ENCODE measurements around the gene PIP5K1B.

The PIP5K1B gene

GRCh38 chr9:68672215-68672614 is 32.8 kb upstream of the PIP5K1B start:
- no peak for TF ChIP-seq FOXM1 (IDR thresholded peaks at IDR 0.05; ENCODE audit: borderline replicate concordance, low read depth)

DNA sequence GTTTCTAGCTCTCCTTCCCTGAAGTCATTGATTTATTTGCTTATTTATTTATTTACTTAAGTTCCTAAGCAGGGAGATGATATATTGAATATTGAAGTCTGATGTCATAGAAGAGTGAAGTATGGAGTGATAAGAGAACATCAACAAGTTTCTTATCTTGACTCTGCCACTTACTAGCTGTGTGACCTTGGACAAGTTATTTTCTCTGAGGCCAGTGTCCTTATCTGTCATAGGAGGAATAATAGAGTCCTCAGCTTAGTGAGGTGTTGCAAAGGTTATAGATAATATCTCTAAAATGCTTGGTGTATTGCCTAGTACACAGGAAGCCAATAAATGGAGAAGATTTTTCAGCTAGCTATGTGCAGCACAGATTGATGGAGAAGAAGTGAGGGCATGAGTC is 32.4 kb upstream of the PIP5K1B start:
- TF ChIP-seq, protein P1, sequence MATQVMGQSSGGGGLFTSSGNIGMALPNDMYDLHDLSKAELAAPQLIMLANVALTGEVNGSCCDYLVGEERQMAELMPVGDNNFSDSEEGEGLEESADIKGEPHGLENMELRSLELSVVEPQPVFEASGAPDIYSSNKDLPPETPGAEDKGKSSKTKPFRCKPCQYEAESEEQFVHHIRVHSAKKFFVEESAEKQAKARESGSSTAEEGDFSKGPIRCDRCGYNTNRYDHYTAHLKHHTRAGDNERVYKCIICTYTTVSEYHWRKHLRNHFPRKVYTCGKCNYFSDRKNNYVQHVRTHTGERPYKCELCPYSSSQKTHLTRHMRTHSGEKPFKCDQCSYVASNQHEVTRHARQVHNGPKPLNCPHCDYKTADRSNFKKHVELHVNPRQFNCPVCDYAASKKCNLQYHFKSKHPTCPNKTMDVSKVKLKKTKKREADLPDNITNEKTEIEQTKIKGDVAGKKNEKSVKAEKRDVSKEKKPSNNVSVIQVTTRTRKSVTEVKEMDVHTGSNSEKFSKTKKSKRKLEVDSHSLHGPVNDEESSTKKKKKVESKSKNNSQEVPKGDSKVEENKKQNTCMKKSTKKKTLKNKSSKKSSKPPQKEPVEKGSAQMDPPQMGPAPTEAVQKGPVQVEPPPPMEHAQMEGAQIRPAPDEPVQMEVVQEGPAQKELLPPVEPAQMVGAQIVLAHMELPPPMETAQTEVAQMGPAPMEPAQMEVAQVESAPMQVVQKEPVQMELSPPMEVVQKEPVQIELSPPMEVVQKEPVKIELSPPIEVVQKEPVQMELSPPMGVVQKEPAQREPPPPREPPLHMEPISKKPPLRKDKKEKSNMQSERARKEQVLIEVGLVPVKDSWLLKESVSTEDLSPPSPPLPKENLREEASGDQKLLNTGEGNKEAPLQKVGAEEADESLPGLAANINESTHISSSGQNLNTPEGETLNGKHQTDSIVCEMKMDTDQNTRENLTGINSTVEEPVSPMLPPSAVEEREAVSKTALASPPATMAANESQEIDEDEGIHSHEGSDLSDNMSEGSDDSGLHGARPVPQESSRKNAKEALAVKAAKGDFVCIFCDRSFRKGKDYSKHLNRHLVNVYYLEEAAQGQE (IDR thresholded peaks at IDR 0.05; ENCODE audit: low read depth) = no peak
- no peak for TF ChIP-seq TCF12 (IDR thresholded peaks at IDR 0.05; ENCODE audit: low read depth)
- TF ChIP-seq TEAD4 (IDR thresholded peaks at IDR 0.05) = no peak
- TF ChIP-seq, protein P2, sequence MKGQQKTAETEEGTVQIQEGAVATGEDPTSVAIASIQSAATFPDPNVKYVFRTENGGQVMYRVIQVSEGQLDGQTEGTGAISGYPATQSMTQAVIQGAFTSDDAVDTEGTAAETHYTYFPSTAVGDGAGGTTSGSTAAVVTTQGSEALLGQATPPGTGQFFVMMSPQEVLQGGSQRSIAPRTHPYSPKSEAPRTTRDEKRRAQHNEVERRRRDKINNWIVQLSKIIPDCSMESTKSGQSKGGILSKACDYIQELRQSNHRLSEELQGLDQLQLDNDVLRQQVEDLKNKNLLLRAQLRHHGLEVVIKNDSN (IDR thresholded peaks at IDR 0.05) = no peak
- TF ChIP-seq CEBPB (IDR thresholded peaks at IDR 0.05) = no peak
- TF ChIP-seq, protein P3, sequence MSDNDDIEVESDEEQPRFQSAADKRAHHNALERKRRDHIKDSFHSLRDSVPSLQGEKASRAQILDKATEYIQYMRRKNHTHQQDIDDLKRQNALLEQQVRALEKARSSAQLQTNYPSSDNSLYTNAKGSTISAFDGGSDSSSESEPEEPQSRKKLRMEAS (IDR thresholded peaks at IDR 0.05) = no peak
- TF ChIP-seq TAF1 (IDR thresholded peaks at IDR 0.05; ENCODE audit: low read depth) = no peak
- no peak for TF ChIP-seq YY1 (IDR thresholded peaks at IDR 0.05; ENCODE audit: low read depth)
- no peak for TF ChIP-seq ZBTB7A (IDR thresholded peaks at IDR 0.05; ENCODE audit: low read depth)
- TF ChIP-seq EGR1 (IDR thresholded peaks at IDR 0.05) = no peak
- TF ChIP-seq CREB1 (IDR thresholded peaks at IDR 0.05; ENCODE audit: low read depth) = no peak
- TF ChIP-seq RAD21 (IDR thresholded peaks at IDR 0.05; ENCODE audit: low read depth) = no peak
- TF ChIP-seq FOXM1 (IDR thresholded peaks at IDR 0.05; ENCODE audit: borderline replicate concordance, low read depth) = no peak

GRCh38 chr9:68678430-68678829 is 26.6 kb upstream of the PIP5K1B start:
- no peak for TF ChIP-seq TEAD4 (IDR thresholded peaks at IDR 0.05)

DNA sequence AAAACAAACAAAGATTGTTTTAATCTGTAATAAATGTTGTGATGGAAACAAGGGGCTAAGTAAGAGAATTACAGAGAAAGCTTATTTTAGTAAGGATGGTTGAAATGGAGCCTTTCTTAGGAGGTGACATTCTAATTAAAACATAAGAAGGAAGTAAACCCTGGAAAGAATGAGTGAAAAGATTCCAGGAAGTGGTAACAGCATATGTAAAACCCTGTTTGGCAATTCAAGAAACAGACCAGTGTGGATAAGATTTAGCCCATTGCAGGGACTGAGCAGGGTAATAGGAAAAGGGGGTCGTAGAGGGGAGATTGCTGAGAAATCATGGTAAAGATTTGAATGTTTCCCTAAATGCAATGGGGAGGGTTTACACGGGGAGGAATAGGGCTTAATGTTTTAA is 21.6 kb upstream of the PIP5K1B start:
- TF ChIP-seq TAF1 (IDR thresholded peaks at IDR 0.05; ENCODE audit: low read depth) (no peak), RAD21 (IDR thresholded peaks at IDR 0.05; ENCODE audit: low read depth) (no peak), NFIC (IDR thresholded peaks at IDR 0.05) (no peak), TCF12 (IDR thresholded peaks at IDR 0.05; ENCODE audit: low read depth) (no peak), YY1 (IDR thresholded peaks at IDR 0.05; ENCODE audit: low read depth) (no peak), CEBPB (IDR thresholded peaks at IDR 0.05) (no peak), TEAD4 (IDR thresholded peaks at IDR 0.05) (no peak), FOXM1 (IDR thresholded peaks at IDR 0.05; ENCODE audit: borderline replicate concordance, low read depth) (no peak), EP300 (IDR thresholded peaks at IDR 0.05; ENCODE audit: borderline replicate concordance) (no peak), ZBTB7A (IDR thresholded peaks at IDR 0.05; ENCODE audit: low read depth) (no peak)
- TF ChIP-seq, protein P1 (IDR thresholded peaks at IDR 0.05; ENCODE audit: low read depth) = no peak
- TF ChIP-seq, protein P2 (IDR thresholded peaks at IDR 0.05) = no peak

DNA sequence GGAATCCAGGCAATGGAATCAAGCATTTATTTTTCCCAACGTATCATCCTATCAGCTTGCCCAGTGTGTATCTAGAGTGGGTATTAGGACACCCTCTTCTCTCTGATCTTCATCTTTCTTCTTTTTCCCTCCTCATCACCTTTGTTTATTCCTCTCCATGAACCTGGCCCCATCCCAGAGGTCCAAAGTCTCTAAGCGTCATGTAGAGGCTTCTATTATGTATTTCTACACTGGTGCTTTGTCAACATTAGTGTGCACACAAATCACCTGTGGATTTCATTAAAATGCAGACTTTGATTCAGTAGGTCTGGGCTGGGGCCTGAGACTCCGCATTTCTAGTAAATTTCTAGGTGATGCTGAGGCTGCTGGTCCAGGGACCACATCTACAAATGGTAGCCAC is 19.8 kb upstream of the PIP5K1B start:
- TF ChIP-seq, protein P1 (IDR thresholded peaks at IDR 0.05; ENCODE audit: low read depth) = no peak
- no peak for TF ChIP-seq EGR1 (IDR thresholded peaks at IDR 0.05)
- TF ChIP-seq TCF12 (IDR thresholded peaks at IDR 0.05; ENCODE audit: low read depth) = no peak
- TF ChIP-seq RAD21 (IDR thresholded peaks at IDR 0.05; ENCODE audit: low read depth) = no peak
- TF ChIP-seq, protein P3 (IDR thresholded peaks at IDR 0.05) = no peak
- TF ChIP-seq ZBTB7A (IDR thresholded peaks at IDR 0.05; ENCODE audit: low read depth) = no peak
- no peak for TF ChIP-seq FOXM1 (IDR thresholded peaks at IDR 0.05; ENCODE audit: borderline replicate concordance, low read depth)
- no peak for TF ChIP-seq CREB1 (IDR thresholded peaks at IDR 0.05; ENCODE audit: low read depth)
- TF ChIP-seq YY1 (IDR thresholded peaks at IDR 0.05; ENCODE audit: low read depth) = no peak
- TF ChIP-seq, protein P2 (IDR thresholded peaks at IDR 0.05) = no peak
- no peak for TF ChIP-seq TEAD4 (IDR thresholded peaks at IDR 0.05)
- TF ChIP-seq CEBPB (IDR thresholded peaks at IDR 0.05) = no peak
- TF ChIP-seq TAF1 (IDR thresholded peaks at IDR 0.05; ENCODE audit: low read depth) = no peak
- TF ChIP-seq EP300 (IDR thresholded peaks at IDR 0.05; ENCODE audit: borderline replicate concordance) = no peak
- no peak for TF ChIP-seq NFIC (IDR thresholded peaks at IDR 0.05)
